Measurements from ENCODE around the gene SPTBN4. TPM values are rescaled to one million over a fixed set of nuclear protein-coding genes. Genes with fewer than 3 reads are reported as not detected.

Gene SPTBN4
- total RNA-seq, 4 donors from 2014 or later: 4.7 to 9.4 (median 5.9) TPM

- TF ChIP-seq POLR2AphosphoS5 (IDR thresholded peaks at IDR 0.05) (no peak), EP300 (IDR thresholded peaks at IDR 0.05) (no peak), CTCF (IDR thresholded peaks at IDR 0.05) (no peak), POLR2A (IDR thresholded peaks at IDR 0.05) (no peak)
- peaks cover 0 to 13% (median 9%) of the 10 kb centered on the region in 3 donors for H3K4me1 ChIP-seq
- H3K27ac ChIP-seq: no peak overlapping the region
- no peak overlapping the region for H3K4me3 ChIP-seq
- peaks cover 0 to 24% of the 10 kb centered on the region in 2 donors for H3K36me3 ChIP-seq
- WGBS, 2 donors (ENCODE audit: low coverage in 1 of 2): 83 to 89% methylated on average over 2 to 6 of the region's 7 CpGs
- H3K27me3 ChIP-seq: peaks cover 41% of the 10 kb centered on the region
- no peak for ATAC-seq
- no peaks in the 10 kb centered on the region for H3K9me3 ChIP-seq
These were observed 43.8 kb downstream of the SPTBN4 start for GRCh38 chr19:40510526-40511115.

GRCh38 chr19:40511487-40511886, 44.7 kb downstream of the SPTBN4 start:
- no peak for TF ChIP-seq POLR2A (IDR thresholded peaks at IDR 0.05)
- no peak for TF ChIP-seq CTCF (IDR thresholded peaks at IDR 0.05)
- no peak for TF ChIP-seq POLR2AphosphoS5 (IDR thresholded peaks at IDR 0.05)
- TF ChIP-seq EP300 (IDR thresholded peaks at IDR 0.05): no peak
- Histone ChIP-seq H3K4me3 (no peak overlapping the region), H3K9me3 (no peaks in the 10 kb centered on the region), H3K27ac (no peak overlapping the region), H3K27me3 (peaks cover 41% of the 10 kb centered on the region), H3K36me3 (peaks cover 0 to 22% of the 10 kb centered on the region in 2 donors), H3K4me1 (peaks cover 0 to 13% (median 9%) of the 10 kb centered on the region in 3 donors)
- 83 to 84% methylated on average over 4 to 6 of the region's 6 CpGs for WGBS, 2 donors (ENCODE audit: low coverage in 1 of 2)
- no peak for ATAC-seq

- no peak for ATAC-seq
- H3K36me3 ChIP-seq: peaks cover 0 to 23% of the 10 kb centered on the region in 2 donors
- TF ChIP-seq EP300 (IDR thresholded peaks at IDR 0.05) (no peak), CTCF (IDR thresholded peaks at IDR 0.05) (no peak), POLR2A (IDR thresholded peaks at IDR 0.05) (no peak)
- no peaks in the 10 kb centered on the region for H3K9me3 ChIP-seq
- H3K4me3 ChIP-seq: no peak overlapping the region
- H3K27me3 ChIP-seq: peaks cover 41% of the 10 kb centered on the region
- no peak overlapping the region for H3K27ac ChIP-seq
- WGBS, 2 donors (ENCODE audit: low coverage in 1 of 2): 0% methylated on average over 1 of the region's 1 CpG; no CpG with 5 or more reads in 1 of the 2 donors
- peaks cover 0 to 13% (median 9%) of the 10 kb centered on the region in 3 donors for H3K4me1 ChIP-seq
These were observed 45.3 kb downstream of the SPTBN4 start for GRCh38 chr19:40512110-40512472.

GRCh38 chr19:40512473-40513344, 45.9 kb downstream of the SPTBN4 start:
- H3K4me1 ChIP-seq: peaks cover 0 to 13% (median 9%) of the 10 kb centered on the region in 3 donors
- H3K27me3 ChIP-seq: peaks cover 41% of the 10 kb centered on the region
- H3K27ac ChIP-seq: no peak overlapping the region
- WGBS, 2 donors (ENCODE audit: low coverage in 1 of 2): no CpG with 5 or more reads among the region's 105 CpGs
- TF ChIP-seq EP300 (IDR thresholded peaks at IDR 0.05) (no peak), CTCF (IDR thresholded peaks at IDR 0.05) (no peak), POLR2AphosphoS5 (IDR thresholded peaks at IDR 0.05) (no peak), POLR2A (IDR thresholded peaks at IDR 0.05) (no peak)
- peaks cover 0 to 26% of the 10 kb centered on the region in 2 donors for H3K36me3 ChIP-seq
- ATAC-seq: no peak
- peak overlapping the region in 1 of 2 donors; percentile 34 for H3K4me3 ChIP-seq
- no peaks in the 10 kb centered on the region for H3K9me3 ChIP-seq

All from gastroesophageal sphincter (tissue), 4 donors.